Measurements from ENCODE around the gene TGFB2. TPM values are rescaled to one million over a fixed set of nuclear protein-coding genes. Genes with fewer than 3 reads are reported as not detected.

Gene TGFB2
- total RNA-seq, 2 experiments from 2014 or later, result not detected

- H3K36me3 Mint-ChIP-seq (ENCODE audit: low read depth), result no peaks in the 10 kb centered on the region
- no peaks in the 10 kb centered on the region for H3K4me1 Mint-ChIP-seq
- POLR2A ChIA-PET, result no interaction called here
- H3K4me3 Mint-ChIP-seq, result no peak overlapping the region
- no peak overlapping the region for H3K27ac Mint-ChIP-seq
- no peaks in the 10 kb centered on the region for H3K27me3 Mint-ChIP-seq
- CTCF ChIA-PET, result no interaction called here
- H3K9me3 Mint-ChIP-seq, result no peaks in the 10 kb centered on the region
- no peak for DNase-seq
These were observed 91.9 kb downstream of the TGFB2 start for GRCh38 chr1:218436997-218437396.

DNA sequence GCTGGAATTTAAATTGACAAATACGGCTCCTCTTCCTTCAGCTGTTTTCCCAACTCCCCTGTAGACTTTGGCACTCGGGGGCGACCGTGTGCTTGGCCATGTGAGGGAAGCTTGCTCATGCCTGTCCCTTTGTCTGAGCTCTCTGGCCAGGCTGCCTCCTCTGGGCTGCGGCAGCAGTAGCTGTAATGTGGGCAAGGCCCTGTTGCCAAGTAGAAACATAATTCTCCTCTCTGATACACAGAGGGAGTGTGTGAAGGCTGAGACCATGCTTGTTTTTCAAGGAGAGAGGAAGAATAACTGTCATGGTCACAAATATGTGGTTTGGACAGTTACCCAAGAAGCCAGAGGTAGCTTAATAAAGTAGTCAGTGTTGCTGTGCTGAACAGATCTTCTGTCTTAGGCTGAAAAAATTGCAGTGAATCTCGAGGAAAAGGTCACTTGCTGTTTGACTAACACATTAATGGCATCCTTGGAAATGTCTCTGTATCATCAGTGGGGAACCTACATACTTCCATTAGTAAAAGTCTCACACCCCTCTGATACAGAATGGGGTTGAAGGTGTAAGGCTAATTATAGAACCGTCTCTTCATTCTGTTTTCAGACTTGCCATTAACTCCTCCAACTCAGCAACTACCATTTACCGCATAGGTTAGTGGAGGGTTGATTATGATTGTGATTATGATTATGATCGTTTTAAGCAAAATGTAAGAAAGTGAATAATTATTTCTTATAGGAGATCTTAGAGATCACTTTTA lies 94.6 kb downstream of the TGFB2 start:
- Mint-ChIP-seq H3K4me3 (no peak overlapping the region), H3K27me3 (peaks cover 1% of the 10 kb centered on the region), H3K4me1 (no peaks in the 10 kb centered on the region), H3K27ac (no peak overlapping the region), H3K36me3 (ENCODE audit: low read depth) (no peaks in the 10 kb centered on the region), H3K9me3 (no peaks in the 10 kb centered on the region)
- ChIA-PET POLR2A (no interaction called here), CTCF (interaction anchor here (0.7 kb wide), 1 partner anchor 1372 kb away, joined by 4 read pairs; no protein-coding TSS in a partner anchor)
- no peak for DNase-seq

DNA sequence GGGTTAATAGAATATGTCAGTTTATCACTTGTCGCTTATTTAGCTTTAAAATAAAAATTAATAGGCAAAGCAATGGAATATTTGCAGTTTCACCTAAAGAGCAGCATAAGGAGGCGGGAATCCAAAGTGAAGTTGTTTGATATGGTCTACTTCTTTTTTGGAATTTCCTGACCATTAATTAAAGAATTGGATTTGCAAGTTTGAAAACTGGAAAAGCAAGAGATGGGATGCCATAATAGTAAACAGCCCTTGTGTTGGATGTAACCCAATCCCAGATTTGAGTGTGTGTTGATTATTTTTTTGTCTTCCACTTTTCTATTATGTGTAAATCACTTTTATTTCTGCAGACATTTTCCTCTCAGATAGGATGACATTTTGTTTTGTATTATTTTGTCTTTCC lies 98.1 kb downstream of the TGFB2 start:
- POLR2A ChIA-PET, result no interaction called here
- H3K36me3 Mint-ChIP-seq (ENCODE audit: low read depth), result no peaks in the 10 kb centered on the region
- H3K4me3 Mint-ChIP-seq, result no peak overlapping the region

GRCh38 chr1:218444173-218444572 lies 99.0 kb downstream of the TGFB2 start:
- no peaks in the 10 kb centered on the region for H3K4me1 Mint-ChIP-seq
- no peaks in the 10 kb centered on the region for H3K36me3 Mint-ChIP-seq (ENCODE audit: low read depth)
- H3K4me3 Mint-ChIP-seq, result no peak overlapping the region
- no peak for DNase-seq
- H3K27ac Mint-ChIP-seq, result no peak overlapping the region
- peaks cover 1% of the 10 kb centered on the region for H3K27me3 Mint-ChIP-seq
- peaks cover 3% of the 10 kb centered on the region for H3K9me3 Mint-ChIP-seq
- CTCF ChIA-PET, result no interaction called here
- POLR2A ChIA-PET, result no interaction called here

More for the DNA sequence above, 98.1 kb downstream of the TGFB2 start:
- CTCF ChIA-PET, result no interaction called here
- H3K4me1 Mint-ChIP-seq, result no peaks in the 10 kb centered on the region
- no peaks in the 10 kb centered on the region for H3K9me3 Mint-ChIP-seq
- peaks cover 1% of the 10 kb centered on the region for H3K27me3 Mint-ChIP-seq
- DNase-seq, result no peak
- H3K27ac Mint-ChIP-seq, result no peak overlapping the region

DNA sequence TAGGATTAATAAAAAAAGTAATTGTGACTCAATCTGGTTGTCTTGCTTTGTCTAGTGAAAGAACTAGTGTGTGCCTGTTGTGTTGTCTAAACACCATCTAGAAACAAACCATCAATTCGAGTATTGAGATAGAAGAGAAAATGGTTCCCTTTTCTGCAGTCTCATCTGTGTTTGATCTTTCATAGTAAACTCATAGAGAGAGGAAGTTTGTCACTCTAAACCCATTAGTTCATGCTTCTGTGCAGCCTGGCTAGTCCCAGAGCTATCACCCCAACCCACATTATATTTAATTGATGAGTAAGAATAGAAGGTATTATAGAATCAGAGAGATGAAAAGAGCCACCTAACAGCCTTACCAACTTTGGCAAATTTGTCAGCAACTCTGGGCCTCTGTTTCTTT lies 99.5 kb downstream of the TGFB2 start:
- no peak for DNase-seq
- CTCF ChIA-PET, result no interaction called here
- Mint-ChIP-seq H3K4me1 (no peaks in the 10 kb centered on the region), H3K27ac (no peak overlapping the region), H3K4me3 (no peak overlapping the region), H3K27me3 (peaks cover 1% of the 10 kb centered on the region), H3K36me3 (ENCODE audit: low read depth) (no peaks in the 10 kb centered on the region), H3K9me3 (peaks cover 3% of the 10 kb centered on the region)
- POLR2A ChIA-PET, result no interaction called here

- peaks cover 1% of the 10 kb centered on the region for H3K27me3 Mint-ChIP-seq
- ChIA-PET CTCF (no interaction called here), POLR2A (no interaction called here)
- no peak overlapping the region for H3K27ac Mint-ChIP-seq
- no peak for DNase-seq
- no peaks in the 10 kb centered on the region for H3K4me1 Mint-ChIP-seq
- no peak overlapping the region for H3K4me3 Mint-ChIP-seq
- peaks cover 3% of the 10 kb centered on the region for H3K9me3 Mint-ChIP-seq
- no peaks in the 10 kb centered on the region for H3K36me3 Mint-ChIP-seq (ENCODE audit: low read depth)
These were observed 102.0 kb downstream of the TGFB2 start for GRCh38 chr1:218447010-218447689.

DNA sequence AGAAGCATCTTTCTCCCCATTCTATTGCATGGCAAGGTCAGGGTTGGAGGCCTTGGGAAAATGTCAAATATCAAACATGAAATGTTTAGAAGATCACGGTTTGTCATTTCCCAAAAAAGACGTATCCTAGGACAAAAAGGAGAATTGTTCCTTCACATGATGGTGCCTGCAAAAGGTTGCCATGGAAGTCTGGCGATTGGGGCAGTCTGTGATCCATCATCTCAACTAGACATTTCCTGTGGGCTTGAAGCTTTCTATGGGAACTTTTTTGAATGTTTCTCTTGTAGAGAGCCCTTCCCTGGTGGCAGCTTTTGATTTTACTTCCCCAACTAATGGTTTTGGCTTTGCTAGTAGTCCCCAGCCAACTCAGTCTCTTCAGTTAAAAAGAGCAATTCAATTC lies 106.3 kb downstream of the TGFB2 start:
- DNase-seq, result no peak
- POLR2A ChIA-PET, result no interaction called here
- Mint-ChIP-seq H3K27me3 (no peaks in the 10 kb centered on the region), H3K4me3 (no peak overlapping the region), H3K9me3 (peaks cover 3% of the 10 kb centered on the region), H3K36me3 (ENCODE audit: low read depth) (no peaks in the 10 kb centered on the region), H3K27ac (no peak overlapping the region), H3K4me1 (no peaks in the 10 kb centered on the region)
- CTCF ChIA-PET, result no interaction called here

DNA sequence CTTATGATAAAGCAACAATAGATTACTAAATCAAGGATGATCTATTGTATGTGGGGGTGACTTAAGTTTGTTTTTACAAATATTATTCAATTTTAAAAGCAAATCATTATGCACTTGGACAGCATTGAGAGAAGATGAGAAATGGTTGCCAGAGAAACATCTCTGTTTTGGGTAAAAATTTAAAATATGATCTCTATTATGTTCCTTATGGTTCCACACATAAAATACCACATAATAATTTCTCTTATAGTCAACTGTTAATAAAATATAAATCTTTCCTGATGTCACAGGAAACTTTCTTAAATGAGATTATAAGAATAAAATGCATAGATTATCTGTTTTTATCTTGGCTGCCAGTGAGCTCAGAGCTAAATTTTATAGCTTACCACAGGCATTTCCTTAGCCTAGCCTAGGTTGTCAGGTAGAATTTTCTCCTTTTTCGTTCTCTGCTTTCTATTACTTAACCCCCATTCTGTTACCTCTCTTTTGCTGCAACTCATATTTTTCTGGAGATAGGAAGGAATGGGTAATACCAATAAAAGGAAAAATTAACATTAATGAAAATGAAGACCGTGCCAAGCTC lies 109.7 kb downstream of the TGFB2 start:
- no peaks in the 10 kb centered on the region for H3K27me3 Mint-ChIP-seq
- H3K4me3 Mint-ChIP-seq, result no peak overlapping the region
- POLR2A ChIA-PET, result no interaction called here
- H3K27ac Mint-ChIP-seq, result no peak overlapping the region
- H3K9me3 Mint-ChIP-seq, result no peaks in the 10 kb centered on the region
- no peaks in the 10 kb centered on the region for H3K4me1 Mint-ChIP-seq
- H3K36me3 Mint-ChIP-seq (ENCODE audit: low read depth), result no peaks in the 10 kb centered on the region
- no peak for DNase-seq
- CTCF ChIA-PET, result no interaction called here

GRCh38 chr1:218456444-218456843 lies 111.3 kb downstream of the TGFB2 start:
- POLR2A ChIA-PET, result no interaction called here
- H3K9me3 Mint-ChIP-seq, result no peaks in the 10 kb centered on the region

GRCh38 chr1:218459450-218459849 lies 114.3 kb downstream of the TGFB2 start:
- no peak for DNase-seq
- no peaks in the 10 kb centered on the region for H3K4me1 Mint-ChIP-seq
- ChIA-PET POLR2A (no interaction called here), CTCF (no interaction called here)
- H3K9me3 Mint-ChIP-seq, result no peaks in the 10 kb centered on the region
- no peak overlapping the region for H3K4me3 Mint-ChIP-seq
- no peaks in the 10 kb centered on the region for H3K36me3 Mint-ChIP-seq (ENCODE audit: low read depth)
- H3K27me3 Mint-ChIP-seq, result no peaks in the 10 kb centered on the region
- H3K27ac Mint-ChIP-seq, result no peak overlapping the region

More at GRCh38 chr1:218456444-218456843, 111.3 kb downstream of the TGFB2 start:
- DNase-seq, result no peak
- Mint-ChIP-seq H3K4me3 (no peak overlapping the region), H3K36me3 (ENCODE audit: low read depth) (no peaks in the 10 kb centered on the region), H3K4me1 (no peaks in the 10 kb centered on the region), H3K27me3 (no peaks in the 10 kb centered on the region), H3K27ac (no peak overlapping the region)
- CTCF ChIA-PET, result no interaction called here

- H3K27me3 Mint-ChIP-seq, result no peaks in the 10 kb centered on the region
- no peaks in the 10 kb centered on the region for H3K4me1 Mint-ChIP-seq
These were observed 115.0 kb downstream of the TGFB2 start for GRCh38 chr1:218459878-218460711.

DNA sequence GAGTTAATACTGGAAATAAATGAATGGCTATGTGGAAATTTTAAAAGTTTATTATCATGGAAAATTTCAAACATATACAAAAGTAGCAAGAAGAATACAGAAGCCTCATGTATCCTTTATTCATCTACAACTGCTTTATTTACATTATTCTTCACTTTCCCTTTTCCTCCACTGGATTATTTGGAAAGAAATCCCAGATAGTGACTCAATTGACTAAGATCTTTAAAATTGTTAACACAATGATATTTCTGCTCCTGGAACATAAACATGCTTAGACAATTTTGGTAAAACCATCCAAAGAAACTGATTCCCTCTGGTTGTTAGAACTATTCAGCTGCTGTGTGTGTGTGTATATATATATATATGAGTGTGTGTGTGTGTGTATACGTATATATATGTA lies 116.2 kb downstream of the TGFB2 start:
- CTCF ChIA-PET, result no interaction called here
- DNase-seq, result no peak
- Mint-ChIP-seq H3K4me3 (no peak overlapping the region), H3K36me3 (ENCODE audit: low read depth) (no peaks in the 10 kb centered on the region), H3K9me3 (no peaks in the 10 kb centered on the region), H3K27me3 (no peaks in the 10 kb centered on the region), H3K4me1 (no peaks in the 10 kb centered on the region), H3K27ac (no peak overlapping the region)
- POLR2A ChIA-PET, result no interaction called here

More at GRCh38 chr1:218459878-218460711, 115.0 kb downstream of the TGFB2 start:
- Mint-ChIP-seq H3K36me3 (ENCODE audit: low read depth) (no peaks in the 10 kb centered on the region), H3K27ac (no peak overlapping the region), H3K4me3 (no peak overlapping the region), H3K9me3 (no peaks in the 10 kb centered on the region)
- CTCF ChIA-PET, result no interaction called here
- DNase-seq, result no peak
- POLR2A ChIA-PET, result no interaction called here

GRCh38 chr1:218462116-218462515 lies 117.0 kb downstream of the TGFB2 start:
- no peak for DNase-seq
- H3K9me3 Mint-ChIP-seq, result no peaks in the 10 kb centered on the region
- ChIA-PET POLR2A (no interaction called here), CTCF (no interaction called here)
- H3K27me3 Mint-ChIP-seq, result no peaks in the 10 kb centered on the region
- H3K36me3 Mint-ChIP-seq (ENCODE audit: low read depth), result no peaks in the 10 kb centered on the region
- no peak overlapping the region for H3K4me3 Mint-ChIP-seq
- H3K27ac Mint-ChIP-seq, result no peak overlapping the region
- no peaks in the 10 kb centered on the region for H3K4me1 Mint-ChIP-seq

All from activated CD4-positive, alpha-beta memory T cell treated with anti-CD3 and anti-CD28 coated beads, Interleukin-2, amount 10 ng/mL, durations not matched to agents 7 days and 5 days (primary cell).